NCI-H748 (cell line): ENCODE measurements around the gene PTTG1IP.

ENCODE experiments used
- DNase-seq: peaks from one replicate; lab custom pipeline; 2025; ENCODE audit not compliant: unreplicated experiment; lab: John Stamatoyannopoulos, UW

Gene PTTG1IP

DNA sequence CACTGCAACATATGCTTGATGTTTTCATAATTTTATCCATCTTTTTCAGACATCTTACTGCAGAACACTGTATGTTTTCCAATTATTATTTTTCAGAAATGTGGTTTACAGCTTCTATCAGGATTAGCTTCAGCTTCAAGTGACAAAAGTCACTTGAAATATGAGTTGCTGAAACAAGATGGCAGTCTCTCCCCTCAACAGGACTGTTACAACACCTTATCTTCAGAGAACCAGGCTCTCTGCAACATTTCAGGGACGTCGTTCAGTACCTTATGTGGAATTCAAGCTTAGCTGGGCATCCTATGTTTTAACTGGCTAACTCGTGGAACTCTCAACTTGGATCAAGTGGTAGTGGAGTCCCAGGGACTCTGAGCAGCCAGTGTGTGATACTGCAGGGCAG, 69.8 kb downstream of the PTTG1IP start:
- no peak for DNase-seq

DNA sequence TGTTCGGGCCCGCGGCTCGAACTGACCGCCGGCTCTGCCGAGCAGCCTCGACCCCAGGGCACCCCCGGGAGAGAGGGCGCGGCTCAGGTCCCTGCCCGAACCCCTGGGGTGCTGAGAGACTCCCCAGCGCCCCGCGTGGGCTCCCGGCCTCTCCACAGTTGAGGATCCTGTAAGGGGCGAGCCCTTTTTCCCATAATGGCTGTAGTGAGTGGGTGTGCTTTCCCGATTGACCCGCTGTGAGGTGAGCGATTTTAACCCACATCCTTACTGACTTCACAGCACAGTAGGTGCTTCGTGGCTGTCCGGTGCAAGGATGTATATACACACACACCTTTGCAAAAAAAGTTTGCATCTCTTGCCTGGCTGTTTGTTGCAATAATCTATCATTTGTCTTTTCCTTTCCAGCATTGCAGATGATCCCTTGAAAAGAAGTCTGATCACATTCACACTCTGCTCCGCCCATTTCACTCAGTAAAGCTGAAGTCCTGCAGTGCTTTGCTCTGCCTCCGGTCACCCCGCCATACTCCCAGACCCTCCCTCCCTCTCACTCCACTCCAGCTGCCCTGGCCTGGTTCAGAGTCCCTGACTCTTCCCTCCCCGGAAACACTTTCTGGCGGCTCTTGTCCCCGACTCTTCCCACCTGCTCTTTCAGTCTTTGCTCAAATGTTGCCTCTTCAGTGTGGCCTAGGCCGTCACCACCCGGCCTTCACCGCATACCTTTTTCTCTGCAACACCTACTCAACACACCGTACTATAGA, 70.9 kb downstream of the PTTG1IP start:
- DNase-seq = peak; percentile 18

DNA sequence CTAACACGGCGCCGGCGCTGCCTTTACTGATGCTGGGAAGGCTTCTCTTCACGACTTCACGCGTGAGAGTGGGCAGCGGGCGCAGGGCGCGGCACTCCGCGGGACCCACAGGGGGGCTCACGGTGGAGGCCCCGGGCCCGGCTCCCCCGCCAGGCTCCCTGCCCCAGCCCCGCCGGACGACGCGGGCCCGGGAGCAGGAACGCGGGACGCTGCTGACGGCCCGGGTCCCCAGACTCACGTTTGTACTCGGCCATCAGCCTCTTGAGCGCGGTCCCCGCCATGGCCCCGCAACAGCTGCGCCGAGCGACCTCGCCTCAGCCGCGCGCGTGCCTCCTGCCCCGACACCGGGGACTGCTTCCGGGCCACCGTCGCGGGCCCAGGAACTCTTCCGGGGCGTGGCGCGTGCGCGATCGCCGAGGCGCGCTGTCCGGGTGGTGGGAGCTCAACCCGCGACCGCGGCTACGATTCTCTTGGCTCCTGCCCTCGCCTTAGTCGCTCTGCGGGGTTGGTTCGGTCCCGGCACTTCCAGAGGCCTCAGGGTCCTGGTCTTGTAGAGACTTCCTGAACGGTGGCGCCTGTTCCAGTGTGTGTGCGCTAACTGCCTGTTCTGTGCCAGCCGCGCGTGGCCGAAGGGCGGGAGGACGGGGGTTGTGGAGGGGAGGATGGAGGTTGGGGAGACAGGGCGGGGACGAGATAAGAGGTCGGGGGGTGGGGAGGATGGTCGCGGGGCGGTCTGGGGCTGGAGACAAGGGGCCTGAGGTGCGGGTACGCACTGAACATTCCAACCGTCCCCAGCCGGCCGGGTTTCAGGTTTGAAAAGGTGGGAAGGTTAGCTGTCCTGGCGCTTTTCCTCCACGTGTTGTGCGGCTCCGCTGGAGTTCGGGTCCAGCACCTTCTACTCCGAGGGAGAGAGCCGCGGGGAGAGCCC, 71.8 kb downstream of the PTTG1IP start, which contains the start of gene UBE2G2:
UBE2G2 (minus strand) TSS at position 353 of the 928 bp plus-strand sequence; CDS start at position 281, 72 bp downstream.
- peak; percentile 79 for DNase-seq

DNA sequence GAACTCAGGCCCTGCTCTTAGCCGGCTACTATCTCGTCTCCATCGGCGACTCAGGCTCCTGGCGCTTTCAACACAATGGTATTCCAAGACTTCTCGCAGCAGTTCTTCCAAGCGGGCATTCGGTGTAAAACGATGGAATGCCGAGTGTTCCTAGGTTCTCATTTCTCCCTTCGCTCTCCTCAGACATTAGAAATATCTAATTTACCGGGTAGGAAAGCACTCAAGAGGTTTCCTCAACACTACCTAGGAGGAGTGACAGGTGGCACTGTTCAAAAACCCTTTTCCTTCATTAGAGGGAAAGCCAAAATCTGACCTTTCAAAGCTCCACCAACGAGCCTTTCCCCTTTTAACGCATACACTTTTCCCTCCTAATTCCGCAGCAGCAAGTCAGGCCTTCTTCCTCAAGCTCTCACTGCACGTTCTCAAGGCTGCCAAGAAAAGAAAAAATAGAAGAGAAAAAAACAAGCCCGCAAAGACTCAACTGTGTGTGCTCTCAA, 72.5 kb downstream of the PTTG1IP start:
- DNase-seq = peak; percentile 27

DNA sequence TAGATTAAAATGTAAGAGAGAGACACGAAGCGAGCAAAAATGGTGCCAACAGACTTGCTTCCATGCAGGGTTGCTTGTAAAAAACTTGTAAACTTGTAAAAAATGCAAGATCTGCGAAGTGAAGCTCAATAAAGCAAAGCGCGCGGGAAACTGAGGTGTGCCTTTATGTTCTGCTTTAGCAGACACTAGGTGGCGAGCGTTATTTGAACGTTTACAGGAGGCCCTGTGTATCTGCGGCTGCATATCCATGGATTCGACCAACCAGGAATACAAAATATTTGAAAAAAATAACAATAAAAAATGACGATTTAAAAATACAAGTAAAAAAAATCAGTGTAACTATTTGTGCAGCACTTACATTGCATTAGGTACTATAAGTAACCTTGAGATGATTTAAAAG, 73.4 kb downstream of the PTTG1IP start:
- DNase-seq = peak; percentile 37

- DNase-seq = no peak
Measured at GRCh38 chr21:44799646-44800045, 73.8 kb downstream of the PTTG1IP start.
